Breast epithelium (tissue), 3 donors: ENCODE results near the gene KCNK15.

Experiments
- CTCF ChIP-seq, 3 donors: fragments of 450-650 bp; IDR thresholded peaks; one replicate each; pipeline ENCODE4 v1.5.1; 2016 to 2017; ENCODE audit warnings: antibody characterized with exemption in 3 of 3, mild to moderate bottlenecking in 3 of 3, moderate library complexity in 3 of 3
- POLR2A ChIP-seq: fragments of 450-650 bp; IDR thresholded peaks from one replicate; pipeline ENCODE4 v1.6.1; 2016; ENCODE audit warnings: antibody characterized with exemption, mild to moderate bottlenecking, moderate library complexity
- POLR2AphosphoS5 ChIP-seq, 3 donors: sonication (generic); formaldehyde crosslinking; IDR thresholded peaks; one replicate each; pipeline ENCODE4 v1.6.1; 2017; ENCODE audit warnings: antibody characterized with exemption in 3 of 3

GRCh38 chr20:44714701-44715498 is 30.8 kb upstream of the KCNK15 start, which contains the start of gene CCN5:
- no peak for TF ChIP-seq POLR2A
- TF ChIP-seq CTCF (IDR thresholded peaks at IDR 0.05), result no peak
- TF ChIP-seq POLR2AphosphoS5 (IDR thresholded peaks at IDR 0.05), result peak in 2 of 3 donors; percentile 10 to 29
